Sigmoid colon (tissue), 4 donors: ENCODE data around the gene ABCF1.
A peak's percentile ranks its signal among the peaks of the same experiment; 100 is the strongest.

Source experiments
- EP300 ChIP-seq, 4 donors: sonication (generic); formaldehyde crosslinking; IDR thresholded peaks; one replicate each; pipeline ENCODE4 v1.6.1; 2017; ENCODE audit warnings: antibody characterized with exemption in 4 of 4
- POLR2AphosphoS5 ChIP-seq, 4 donors: sonication (generic); formaldehyde crosslinking; IDR thresholded peaks; one replicate each; pipeline ENCODE4 v1.6.1; 2017; ENCODE audit warnings: antibody characterized with exemption in 4 of 4

- TF ChIP-seq POLR2AphosphoS5 (IDR thresholded peaks at IDR 0.05) (peak; percentile 100), EP300 (IDR thresholded peaks at IDR 0.05) (no peak)
Measured at GRCh38 chr6:30616811-30617564, 45.7 kb downstream of the ABCF1 start, which contains the start of gene PPP1R10.
